ENCODE data around the gene ARAP1.

- TF ChIP-seq TAF1 (IDR thresholded peaks at IDR 0.05; ENCODE audit: low read depth, low read length) (no peak), POLR2A (IDR thresholded peaks at IDR 0.05; ENCODE audit: low read depth, low read length) (no peak), SPI1 (IDR thresholded peaks at IDR 0.05; ENCODE audit: low read depth, low read length) (no peak), POLR2AphosphoS5 (IDR thresholded peaks at IDR 0.05; ENCODE audit: low read depth, low read length) (no peak), PAX5 (IDR thresholded peaks at IDR 0.05; ENCODE audit: insufficient read depth, low read length, severe bottlenecking) (no peak)
These were observed 806 bp downstream of the ARAP1 start for GRCh38 chr11:72751116-72752087.
